Progenitor cell of endocrine pancreas (in vitro differentiated cells): Measurements from ENCODE around the gene MEGF6. TPM values are rescaled to one million over a fixed set of nuclear protein-coding genes. Genes with fewer than 3 reads are reported as not detected.

Source experiments
- DNase-seq: peaks from one replicate; pipeline ENCODE4 v3.0.0; 2021; ENCODE audit warnings: low spot score; ENCODE audit not compliant: unreplicated experiment
- H3K27ac Mint-ChIP-seq: 2 replicates; pipeline ENCODE4 v1.8.0; 2021; ENCODE audit warnings: mild to moderate bottlenecking, moderate library complexity, mixed read lengths
- H3K27me3 Mint-ChIP-seq: 2 replicates; pipeline ENCODE4 v1.8.0; 2021; ENCODE audit warnings: mixed read lengths
- H3K36me3 Mint-ChIP-seq: 2 replicates; pipeline ENCODE4 v1.8.0; 2022; ENCODE audit warnings: mixed read lengths; ENCODE audit not compliant: insufficient read depth
- H3K4me1 Mint-ChIP-seq: 2 replicates; pipeline ENCODE4 v1.8.0; 2021; ENCODE audit warnings: low read depth, mixed read lengths
- H3K4me3 Mint-ChIP-seq: 2 replicates; pipeline ENCODE4 v1.8.0; 2021; ENCODE audit warnings: low read depth, mild to moderate bottlenecking, moderate library complexity, mixed read lengths
- H3K9me3 Mint-ChIP-seq: 2 replicates; pipeline ENCODE4 v1.8.0; 2021; ENCODE audit warnings: low read depth, mixed read lengths
- CTCF ChIP-seq: fragments of 200-600 bp; sonication (generic); IDR thresholded peaks from one replicate; pipeline ENCODE4 v1.5.0; 2021; ENCODE audit warnings: antibody characterized with exemption, mild to moderate bottlenecking; ENCODE audit not compliant: unreplicated experiment
- total RNA-seq: library from RNA; stranded (reverse); gene quantifications from 2 replicates; pipeline ENCODE4 v1.2.1, GENCODE V29; 2021

Gene MEGF6
- total RNA-seq, 1 donor from 2014 or later = 83.8 TPM

- no peak for DNase-seq
Observed at GRCh38 chr1:3638676-3639075, 27.4 kb upstream of the MEGF6 start.

GRCh38 chr1:3638027-3638426, 26.7 kb upstream of the MEGF6 start:
- no peaks in the 10 kb centered on the region for H3K27me3 Mint-ChIP-seq
- no peak overlapping the region for H3K4me3 Mint-ChIP-seq

More at GRCh38 chr1:3638676-3639075, 27.4 kb upstream of the MEGF6 start:
- no peaks in the 10 kb centered on the region for H3K9me3 Mint-ChIP-seq
- no peak overlapping the region for H3K27ac Mint-ChIP-seq
- no peak overlapping the region for H3K4me3 Mint-ChIP-seq
- H3K27me3 Mint-ChIP-seq = no peaks in the 10 kb centered on the region
- H3K4me1 Mint-ChIP-seq = no peaks in the 10 kb centered on the region
- H3K36me3 Mint-ChIP-seq = peaks cover 7% of the 10 kb centered on the region
- TF ChIP-seq CTCF = no peak

GRCh38 chr1:3636531-3636930, 25.2 kb upstream of the MEGF6 start:
- DNase-seq = no peak
- no peaks in the 10 kb centered on the region for H3K9me3 Mint-ChIP-seq
- no peak overlapping the region for H3K4me3 Mint-ChIP-seq
- no peak overlapping the region for H3K27ac Mint-ChIP-seq
- H3K27me3 Mint-ChIP-seq = no peaks in the 10 kb centered on the region
- TF ChIP-seq CTCF = no peak
- no peaks in the 10 kb centered on the region for H3K4me1 Mint-ChIP-seq
- H3K36me3 Mint-ChIP-seq = peaks cover 10% of the 10 kb centered on the region

More at GRCh38 chr1:3638027-3638426, 26.7 kb upstream of the MEGF6 start:
- no peak for TF ChIP-seq CTCF
- no peak for DNase-seq
- Mint-ChIP-seq H3K9me3 (no peaks in the 10 kb centered on the region), H3K36me3 (peaks cover 8% of the 10 kb centered on the region), H3K27ac (no peak overlapping the region), H3K4me1 (no peaks in the 10 kb centered on the region)

GRCh38 chr1:3636080-3636479, 24.8 kb upstream of the MEGF6 start:
- Mint-ChIP-seq H3K27me3 (no peaks in the 10 kb centered on the region), H3K4me3 (no peak overlapping the region), H3K36me3 (peaks cover 10% of the 10 kb centered on the region), H3K9me3 (no peaks in the 10 kb centered on the region), H3K4me1 (no peaks in the 10 kb centered on the region), H3K27ac (no peak overlapping the region)
- no peak for TF ChIP-seq CTCF
- DNase-seq = no peak

GRCh38 chr1:3634059-3634800, 22.9 kb upstream of the MEGF6 start:
- TF ChIP-seq CTCF = no peak
- H3K9me3 Mint-ChIP-seq = no peaks in the 10 kb centered on the region
- no peaks in the 10 kb centered on the region for H3K27me3 Mint-ChIP-seq
- peaks cover 10% of the 10 kb centered on the region for H3K36me3 Mint-ChIP-seq
- no peaks in the 10 kb centered on the region for H3K4me1 Mint-ChIP-seq
- no peak for DNase-seq
- H3K27ac Mint-ChIP-seq = no peak overlapping the region
- H3K4me3 Mint-ChIP-seq = no peak overlapping the region
